ENCODE measurements around the gene NOTUM.

Gene NOTUM

GRCh38 chr17:81961087-81961511 lies at the start of gene NOTUM:
Gene NOTUM, minus strand, starts transcription at chr17:81961187. Its CDS starts 278 bp downstream, at chr17:81960909.
- FAIRE-seq, result no peak

- FAIRE-seq, result no peak
These were observed 48.4 kb upstream of the NOTUM start for GRCh38 chr17:82009413-82009812.

GRCh38 chr17:82008941-82009405 lies 48.0 kb upstream of the NOTUM start:
- FAIRE-seq, result no peak

GRCh38 chr17:82008258-82008940 lies 47.4 kb upstream of the NOTUM start:
- FAIRE-seq, result no peak

GRCh38 chr17:82007495-82008257 lies 46.7 kb upstream of the NOTUM start:
- FAIRE-seq, result no peak

GRCh38 chr17:82007228-82007494 lies 46.2 kb upstream of the NOTUM start:
- FAIRE-seq, result no peak

GRCh38 chr17:82006468-82007227 lies 45.7 kb upstream of the NOTUM start:
- no peak for FAIRE-seq

- FAIRE-seq, result no peak
These were observed 44.8 kb upstream of the NOTUM start for GRCh38 chr17:82005701-82006348.

GRCh38 chr17:82004517-82005455 lies 43.8 kb upstream of the NOTUM start:
- FAIRE-seq, result no peak

GRCh38 chr17:82003411-82004381 lies 42.7 kb upstream of the NOTUM start:
- no peak for FAIRE-seq

- no peak for FAIRE-seq
These were observed 40.6 kb upstream of the NOTUM start for GRCh38 chr17:82001571-82002056.

GRCh38 chr17:82000803-82001570 lies 40.0 kb upstream of the NOTUM start:
- FAIRE-seq, result no peak

GRCh38 chr17:81999976-82000802 lies 39.2 kb upstream of the NOTUM start:
- FAIRE-seq, result no peak

- FAIRE-seq, result no peak
These were observed 38.6 kb upstream of the NOTUM start for GRCh38 chr17:81999587-81999975.

GRCh38 chr17:81998691-81999438 lies 37.9 kb upstream of the NOTUM start:
- no peak for FAIRE-seq

- no peak for FAIRE-seq
These were observed 37.2 kb upstream of the NOTUM start for GRCh38 chr17:81998212-81998611.

GRCh38 chr17:81996757-81997441 lies 35.9 kb upstream of the NOTUM start:
- no peak for FAIRE-seq

Measured in colon (tissue), 2 donors.